Caco-2 (cell line): Measurements from ENCODE around the gene STAMBP. TPM values are rescaled to one million over a fixed set of nuclear protein-coding genes. Genes with fewer than 3 reads are reported as not detected.

Source experiments
- BruUV-seq: library from RNA; stranded (reverse); fragments of 400-500 nt; replicated peaks from 2 replicates; lab custom pipeline; 2021; lab: Mats Ljungman, UMichigan
- CTCF ChIA-PET: fragments of 300-600 bp; sonication (Branson Sonifier 250); formaldehyde crosslinking; loops from one replicate; lab custom pipeline; 2022; ENCODE audit warnings: antibody characterized with exemption; lab: Charles Lee
- POLR2A ChIA-PET: fragments of 300-600 bp; sonication (Branson Sonifier 250); formaldehyde crosslinking; loops from one replicate; lab custom pipeline; 2022; ENCODE audit warnings: antibody characterized with exemption; lab: Charles Lee
- DNase-seq, 2 experiments: peaks; one replicate each; pipeline versions ENCODE4 v3.0.0 to v3.0.0-alpha.2; 2020 to 2022
- H3K27me3 ChIP-seq: replicated peaks from 2 replicates; pipeline ENCODE4 v1.6.0; 2011; ENCODE audit warnings: low read length; ENCODE audit not compliant: control insufficient read depth, insufficient read depth
- H3K36me3 ChIP-seq: 2 replicates; pipeline ENCODE4 v1.5.1; 2011; ENCODE audit warnings: low read length; ENCODE audit not compliant: control insufficient read depth, insufficient read depth
- H3K4me1 ChIP-seq: fragments of 250-450 bp; sonication (Bioruptor Pico); 2 replicates; pipeline ENCODE4 v1.5.1; 2020; ENCODE audit warnings: mild to moderate bottlenecking
- H3K4me3 ChIP-seq: 2 replicates; pipeline ENCODE4 v1.5.1; 2011; ENCODE audit warnings: low read depth, mild to moderate bottlenecking, control low read depth, low read length
- H3K9me3 ChIP-seq: fragments of 250-450 bp; sonication (Bioruptor Pico); 2 replicates; pipeline ENCODE4 v1.5.1; 2020; ENCODE audit warnings: mild to moderate bottlenecking, moderate library complexity
- H3K27ac Mint-ChIP-seq: one replicate; pipeline ENCODE4 v1.8.0; 2022; ENCODE audit warnings: mixed read lengths; ENCODE audit not compliant: unreplicated experiment
- H3K27me3 Mint-ChIP-seq: one replicate; pipeline ENCODE4 v1.8.0; 2022; ENCODE audit warnings: mixed read lengths; ENCODE audit not compliant: insufficient read depth, unreplicated experiment
- H3K36me3 Mint-ChIP-seq: one replicate; pipeline ENCODE4 v1.8.0; 2022; ENCODE audit warnings: mild to moderate bottlenecking, mixed read lengths; ENCODE audit not compliant: insufficient read depth, unreplicated experiment
- H3K4me1 Mint-ChIP-seq: one replicate; pipeline ENCODE4 v1.8.0; 2022; ENCODE audit warnings: low read depth, mixed read lengths; ENCODE audit not compliant: unreplicated experiment
- H3K4me3 Mint-ChIP-seq: one replicate; pipeline ENCODE4 v1.8.0; 2022; ENCODE audit warnings: mild to moderate bottlenecking, moderate library complexity, mixed read lengths; ENCODE audit not compliant: unreplicated experiment
- H3K9me3 Mint-ChIP-seq: one replicate; pipeline ENCODE4 v1.8.0; 2022; ENCODE audit warnings: mixed read lengths; ENCODE audit not compliant: unreplicated experiment
- intact Hi-C: fragments of 100-400 bp; cut with micrococcal nuclease; formaldehyde crosslinking; loops from one replicate; pipeline ENCODE4 v1.10.0; 2022; ENCODE audit not compliant: unreplicated experiment
- total RNA-seq: library from RNA; stranded (reverse); gene quantifications from 2 replicates; pipeline ENCODE4 v1.2.3, GENCODE V29; 2022
- TF ChIP-seq, protein P1 (sequence below), 2 experiments: fragments of 200-600 bp in 1 of 2; IDR thresholded peaks; 1 replicate in 1 of 2; 2 replicates in 1 of 2; pipeline versions ENCODE4 v1.5.1 to v1.8.0; 2011 to 2022; ENCODE audit warnings: antibody characterized with exemption in 1 of 2, control low read depth in 1 of 2, inconsistent platforms in 1 of 2, low read depth in 1 of 2, low read length in 1 of 2, mild to moderate bottlenecking in 1 of 2, moderate library complexity in 1 of 2; ENCODE audit not compliant: insufficient read depth in 1 of 2, severe bottlenecking in 1 of 2, unreplicated experiment in 1 of 2

STAMBP gene
- total RNA-seq, 1 experiment from 2014 or later = 49.8 TPM

DNA sequence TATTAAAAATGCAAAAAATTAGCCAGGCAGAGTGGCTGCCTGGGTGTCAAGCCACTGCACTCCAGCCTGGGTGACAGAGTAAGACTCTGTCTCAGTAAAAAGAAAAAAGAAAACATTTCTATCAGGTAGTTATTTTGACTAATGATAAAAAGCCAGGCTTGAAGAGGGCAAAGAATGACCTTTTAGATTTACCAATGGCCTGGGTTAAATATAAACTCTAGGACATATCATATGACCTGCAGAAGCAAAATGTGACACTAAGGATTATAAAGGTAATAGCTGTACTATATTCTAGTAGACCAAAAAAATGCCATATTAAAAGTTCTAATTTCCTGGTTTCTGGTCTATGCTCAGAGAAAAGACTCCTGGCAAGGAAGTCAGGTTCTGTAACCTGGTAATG lies 16.1 kb upstream of the STAMBP start:
- 0 out of 2 replicates have a peak, but pooled peaks cover 2% of the 10 kb centered on the region for H3K4me1 ChIP-seq
- ChIA-PET CTCF (no interaction called here), POLR2A (interaction anchor here (0.7 kb wide), 1 partner anchor 117 kb away, joined by 4 read pairs; no protein-coding TSS in a partner anchor)
- H3K27ac Mint-ChIP-seq = no peak overlapping the region
- TF ChIP-seq, protein P1, sequence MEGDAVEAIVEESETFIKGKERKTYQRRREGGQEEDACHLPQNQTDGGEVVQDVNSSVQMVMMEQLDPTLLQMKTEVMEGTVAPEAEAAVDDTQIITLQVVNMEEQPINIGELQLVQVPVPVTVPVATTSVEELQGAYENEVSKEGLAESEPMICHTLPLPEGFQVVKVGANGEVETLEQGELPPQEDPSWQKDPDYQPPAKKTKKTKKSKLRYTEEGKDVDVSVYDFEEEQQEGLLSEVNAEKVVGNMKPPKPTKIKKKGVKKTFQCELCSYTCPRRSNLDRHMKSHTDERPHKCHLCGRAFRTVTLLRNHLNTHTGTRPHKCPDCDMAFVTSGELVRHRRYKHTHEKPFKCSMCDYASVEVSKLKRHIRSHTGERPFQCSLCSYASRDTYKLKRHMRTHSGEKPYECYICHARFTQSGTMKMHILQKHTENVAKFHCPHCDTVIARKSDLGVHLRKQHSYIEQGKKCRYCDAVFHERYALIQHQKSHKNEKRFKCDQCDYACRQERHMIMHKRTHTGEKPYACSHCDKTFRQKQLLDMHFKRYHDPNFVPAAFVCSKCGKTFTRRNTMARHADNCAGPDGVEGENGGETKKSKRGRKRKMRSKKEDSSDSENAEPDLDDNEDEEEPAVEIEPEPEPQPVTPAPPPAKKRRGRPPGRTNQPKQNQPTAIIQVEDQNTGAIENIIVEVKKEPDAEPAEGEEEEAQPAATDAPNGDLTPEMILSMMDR (IDR thresholded peaks at IDR 0.05; ENCODE audit: insufficient read depth in 1 of 2, low read depth in 1 of 2, low read length in 1 of 2, severe bottlenecking in 1 of 2, unreplicated experiment in 1 of 2) = no peak
- no peak overlapping the region for H3K4me3 ChIP-seq
- H3K9me3 Mint-ChIP-seq = no peaks in the 10 kb centered on the region
- no peak overlapping the region for H3K4me3 Mint-ChIP-seq
- BruUV-seq = no TSS peak
- H3K27me3 ChIP-seq = no peaks in the 10 kb centered on the region
- H3K36me3 ChIP-seq = no peaks in the 10 kb centered on the region
- no peaks in the 10 kb centered on the region for H3K9me3 ChIP-seq
- DNase-seq = no peak
- H3K36me3 Mint-ChIP-seq = no peaks in the 10 kb centered on the region
- H3K27me3 Mint-ChIP-seq = peaks cover 3% of the 10 kb centered on the region
- no peaks in the 10 kb centered on the region for H3K4me1 Mint-ChIP-seq
- intact Hi-C loops = no loop called here

DNA sequence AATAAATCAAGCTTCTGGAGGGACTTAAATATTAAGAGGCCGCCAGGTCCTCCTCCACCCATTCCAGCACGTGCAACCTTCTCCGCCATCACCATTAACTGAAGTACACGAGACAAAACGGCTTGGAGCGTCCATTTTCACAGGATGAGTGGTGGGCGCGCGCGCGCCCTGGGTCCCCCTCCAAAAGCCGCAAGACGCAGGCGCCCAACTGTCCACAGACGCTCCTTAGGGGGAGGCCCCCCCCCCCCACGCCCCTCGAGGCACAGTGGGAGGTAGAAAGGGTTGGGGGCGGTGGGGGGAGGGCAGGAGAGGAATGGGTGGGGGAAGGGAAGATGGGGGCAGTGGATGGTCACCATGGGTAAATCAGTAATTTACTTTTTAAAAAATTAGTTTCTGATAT lies 10.5 kb upstream of the STAMBP start:
- intact Hi-C loops = no loop called here
- Histone ChIP-seq H3K4me3 (no peak overlapping the region), H3K36me3 (no peaks in the 10 kb centered on the region), H3K4me1 (no peaks in the 10 kb centered on the region), H3K9me3 (no peaks in the 10 kb centered on the region), H3K27me3 (no peaks in the 10 kb centered on the region)
- no peaks in the 10 kb centered on the region for H3K4me1 Mint-ChIP-seq
- no peaks in the 10 kb centered on the region for H3K36me3 Mint-ChIP-seq
- peaks cover 6% of the 10 kb centered on the region for H3K27me3 Mint-ChIP-seq
- no TSS peak for BruUV-seq
- ChIA-PET CTCF (no interaction called here), POLR2A (no interaction called here)
- TF ChIP-seq, protein P1 (IDR thresholded peaks at IDR 0.05; ENCODE audit: insufficient read depth in 1 of 2, low read depth in 1 of 2, low read length in 1 of 2, severe bottlenecking in 1 of 2, unreplicated experiment in 1 of 2) = no peak
- no peak overlapping the region for H3K4me3 Mint-ChIP-seq
- H3K9me3 Mint-ChIP-seq = no peaks in the 10 kb centered on the region
- no peak for DNase-seq
- no peak overlapping the region for H3K27ac Mint-ChIP-seq

DNA sequence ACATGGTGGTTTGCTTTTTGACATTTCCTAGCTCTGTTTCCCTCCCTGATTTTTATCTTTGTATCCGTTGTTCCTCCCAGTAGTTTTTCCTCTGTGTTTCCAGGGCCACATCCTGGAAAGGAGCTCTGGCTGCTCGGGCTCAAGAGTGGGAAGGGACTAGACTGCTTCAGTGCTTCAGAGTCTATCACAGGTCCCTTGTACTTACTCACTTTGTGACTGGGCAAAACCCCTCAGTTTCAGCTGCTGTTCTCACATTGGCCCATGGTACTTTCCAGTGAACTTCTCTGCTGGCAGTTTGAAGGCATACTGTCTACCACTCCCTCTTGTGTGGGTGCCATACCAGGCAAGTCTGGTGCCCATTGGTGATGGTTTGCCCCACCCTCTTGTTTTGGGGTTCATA lies 7.5 kb upstream of the STAMBP start:
- no peak overlapping the region for H3K4me3 Mint-ChIP-seq
- no peaks in the 10 kb centered on the region for H3K36me3 Mint-ChIP-seq
- H3K27ac Mint-ChIP-seq = no peak overlapping the region
- H3K27me3 Mint-ChIP-seq = peaks cover 4% of the 10 kb centered on the region
- no peaks in the 10 kb centered on the region for H3K4me1 Mint-ChIP-seq
- no peaks in the 10 kb centered on the region for H3K36me3 ChIP-seq
- TF ChIP-seq, protein P1 (IDR thresholded peaks at IDR 0.05; ENCODE audit: insufficient read depth in 1 of 2, low read depth in 1 of 2, low read length in 1 of 2, severe bottlenecking in 1 of 2, unreplicated experiment in 1 of 2) = no peak
- H3K9me3 ChIP-seq = no peaks in the 10 kb centered on the region
- POLR2A ChIA-PET = no interaction called here
- intact Hi-C loops = no loop called here
- 0 out of 2 replicates have a peak, but pooled peaks cover 3% of the 10 kb centered on the region for H3K4me1 ChIP-seq
- no TSS peak for BruUV-seq
- H3K9me3 Mint-ChIP-seq = no peaks in the 10 kb centered on the region
- no peaks in the 10 kb centered on the region for H3K27me3 ChIP-seq
- CTCF ChIA-PET = interaction anchor here (0.6 to 1.4 kb wide), 2 partner anchors 326 to 419 kb away, joined by 4 to 5 read pairs; partner anchors contain the start of gene BOLA3
- no peak overlapping the region for H3K4me3 ChIP-seq
- no peak for DNase-seq
